Osteocyte (in vitro differentiated cells): ENCODE results near the gene TMEM164. TPM values are rescaled to one million over a fixed set of nuclear protein-coding genes. Genes with fewer than 3 reads are reported as not detected.

Experiments
- DNase-seq: peaks from one replicate; pipeline ENCODE4 v3.0.0; 2021; ENCODE audit warnings: mixed read lengths; ENCODE audit not compliant: unreplicated experiment; ENCODE audit errors: extremely low spot score
- H3K27ac Mint-ChIP-seq: one replicate; pipeline ENCODE4 v1.8.0; 2021; ENCODE audit warnings: mild to moderate bottlenecking, mixed read lengths; ENCODE audit not compliant: unreplicated experiment
- H3K27me3 Mint-ChIP-seq: one replicate; pipeline ENCODE4 v1.8.0; 2021; ENCODE audit warnings: mixed read lengths; ENCODE audit not compliant: unreplicated experiment
- H3K36me3 Mint-ChIP-seq: one replicate; pipeline ENCODE4 v1.8.0; 2021; ENCODE audit warnings: mixed read lengths; ENCODE audit not compliant: unreplicated experiment
- H3K4me1 Mint-ChIP-seq: one replicate; pipeline ENCODE4 v1.8.0; 2021; ENCODE audit warnings: mixed read lengths; ENCODE audit not compliant: unreplicated experiment
- H3K4me3 Mint-ChIP-seq: one replicate; pipeline ENCODE4 v1.8.0; 2021; ENCODE audit warnings: mild to moderate bottlenecking, moderate library complexity, mixed read lengths; ENCODE audit not compliant: unreplicated experiment
- H3K9me3 Mint-ChIP-seq: one replicate; pipeline ENCODE4 v1.8.0; 2021; ENCODE audit warnings: mixed read lengths; ENCODE audit not compliant: unreplicated experiment
- CTCF ChIP-seq: fragments of 200-600 bp; sonication (generic); IDR thresholded peaks from 2 replicates; pipeline ENCODE4 v1.5.0; 2021; ENCODE audit warnings: antibody characterized with exemption, mild to moderate bottlenecking, moderate library complexity
- total RNA-seq: library from RNA; stranded (reverse); gene quantifications from 2 replicates; pipeline ENCODE4 v1.2.1, GENCODE V29; 2021

TMEM164 gene
- total RNA-seq, 1 donor from 2014 or later, result 12.9 TPM

GRCh38 chrX:110155759-110156158, 152.8 kb downstream of the TMEM164 start:
- H3K27me3 Mint-ChIP-seq, result no peaks in the 10 kb centered on the region
- no peak overlapping the region for H3K27ac Mint-ChIP-seq
- no peak for DNase-seq
- H3K36me3 Mint-ChIP-seq, result no peaks in the 10 kb centered on the region
- no peak overlapping the region for H3K4me3 Mint-ChIP-seq
- H3K4me1 Mint-ChIP-seq, result no peaks in the 10 kb centered on the region
- no peaks in the 10 kb centered on the region for H3K9me3 Mint-ChIP-seq
- no peak for TF ChIP-seq CTCF

GRCh38 chrX:110156167-110156754, 153.3 kb downstream of the TMEM164 start:
- TF ChIP-seq CTCF, result peak; percentile 73
- no peak for DNase-seq
- no peaks in the 10 kb centered on the region for H3K27me3 Mint-ChIP-seq
- no peak overlapping the region for H3K27ac Mint-ChIP-seq
- no peaks in the 10 kb centered on the region for H3K4me1 Mint-ChIP-seq
- no peak overlapping the region for H3K4me3 Mint-ChIP-seq
- no peaks in the 10 kb centered on the region for H3K9me3 Mint-ChIP-seq
- no peaks in the 10 kb centered on the region for H3K36me3 Mint-ChIP-seq

- Mint-ChIP-seq H3K9me3 (no peaks in the 10 kb centered on the region), H3K4me1 (no peaks in the 10 kb centered on the region), H3K27me3 (no peaks in the 10 kb centered on the region), H3K36me3 (no peaks in the 10 kb centered on the region), H3K4me3 (no peak overlapping the region), H3K27ac (no peak overlapping the region)
- DNase-seq, result no peak
- TF ChIP-seq CTCF, result no peak
Observed at GRCh38 chrX:110157444-110157843, 154.5 kb downstream of the TMEM164 start.

- H3K27me3 Mint-ChIP-seq, result no peaks in the 10 kb centered on the region
- DNase-seq, result no peak
- no peaks in the 10 kb centered on the region for H3K4me1 Mint-ChIP-seq
Observed at GRCh38 chrX:110159235-110159634, 156.3 kb downstream of the TMEM164 start.

GRCh38 chrX:110159865-110160264, 157.0 kb downstream of the TMEM164 start:
- H3K4me1 Mint-ChIP-seq, result no peaks in the 10 kb centered on the region
- H3K4me3 Mint-ChIP-seq, result no peak overlapping the region
- H3K9me3 Mint-ChIP-seq, result no peaks in the 10 kb centered on the region
- H3K27ac Mint-ChIP-seq, result no peak overlapping the region
- no peak for TF ChIP-seq CTCF
- H3K27me3 Mint-ChIP-seq, result no peaks in the 10 kb centered on the region
- no peak for DNase-seq
- H3K36me3 Mint-ChIP-seq, result no peaks in the 10 kb centered on the region

More at GRCh38 chrX:110159235-110159634, 156.3 kb downstream of the TMEM164 start:
- TF ChIP-seq CTCF, result no peak
- H3K9me3 Mint-ChIP-seq, result no peaks in the 10 kb centered on the region
- H3K4me3 Mint-ChIP-seq, result no peak overlapping the region
- H3K36me3 Mint-ChIP-seq, result no peaks in the 10 kb centered on the region
- no peak overlapping the region for H3K27ac Mint-ChIP-seq
